Upper lobe of left lung (tissue), 6 donors: ENCODE results near the gene PLN. TPM values are rescaled to one million over a fixed set of nuclear protein-coding genes. Genes with fewer than 3 reads are reported as not detected.

Experiments used
- ATAC-seq, 2 donors: fragments of 200-7000 bp; cut with Tn5 transposase; one replicate each; pipeline ENCODE4 v1.9.1; 2022; ENCODE audit warnings: mild to moderate bottlenecking in 2 of 2, moderate library complexity in 2 of 2; ENCODE audit not compliant: low FRiP score in 2 of 2
- DNase-seq, 2 donors: peaks; one replicate each; pipeline ENCODE4 v3.0.0-alpha.2; 2019 to 2020
- H3K27ac ChIP-seq, 4 donors: fragments of 200-600 bp; sonication (generic); one replicate each; pipeline ENCODE4 v1.5.1; 2016 to 2019
- H3K27me3 ChIP-seq, 4 donors: fragments of 200-600 bp; sonication (generic); one replicate each; pipeline ENCODE4 v1.5.1; 2017 to 2019
- H3K36me3 ChIP-seq, 4 donors: fragments of 200-600 bp; sonication (generic); one replicate each; pipeline ENCODE4 v1.5.1; 2016 to 2019
- H3K4me1 ChIP-seq, 4 donors: fragments of 200-600 bp; sonication (generic); one replicate each; pipeline ENCODE4 v1.5.1; 2018 to 2019
- H3K4me3 ChIP-seq, 4 donors: fragments of 200-600 bp; sonication (generic); one replicate each; pipeline ENCODE4 v1.5.1; 2017 to 2019; ENCODE audit warnings: mild to moderate bottlenecking in 2 of 4, moderate library complexity in 1 of 4
- H3K9me3 ChIP-seq, 4 donors: fragments of 200-600 bp; sonication (generic); one replicate each; pipeline ENCODE4 v1.5.1; 2018 to 2019
- CTCF ChIP-seq, 6 experiments: fragments of 450-650 bp in 4 of 6; fragments of 200-600 bp in 2 of 6; sonication (generic) in 2 of 6; IDR thresholded peaks; one replicate each; pipeline ENCODE4 v1.5.1; 2016 to 2019; ENCODE audit warnings: antibody characterized with exemption in 6 of 6
- EP300 ChIP-seq, 4 donors: sonication (generic); formaldehyde crosslinking; IDR thresholded peaks; one replicate each; pipeline ENCODE4 v1.5.1; 2017; ENCODE audit warnings: antibody characterized with exemption in 4 of 4, control low read depth in 2 of 4
- POLR2A ChIP-seq, 4 donors: fragments of 450-650 bp; IDR thresholded peaks; one replicate each; pipeline ENCODE4 v1.5.1; 2016 to 2017; ENCODE audit warnings: antibody characterized with exemption in 4 of 4, mild to moderate bottlenecking in 2 of 4
- POLR2AphosphoS5 ChIP-seq, 2 donors: sonication (generic); formaldehyde crosslinking; IDR thresholded peaks; one replicate each; pipeline ENCODE4 v1.5.1; 2017; ENCODE audit warnings: antibody characterized with exemption in 2 of 2
- WGBS, 2 donors: methylation state at CpG; one replicate each; pipeline ENCODE4 v1.1.5; 2017 to 2018; 5-methylcytosine and 5-hydroxymethylcytosine counted together
- total RNA-seq, 6 donors: library from RNA; depleted of rRNA in 4 of 6; stranded (reverse); fragments of >200 nt in 4 of 6; gene quantifications; one replicate each; pipeline versions ENCODE4 v1.1.0 to v1.2.1, GENCODE V29; 2016 to 2021
- donor health status: DM: no; HTN: no; CAD: no; lungs with moderate emphysema.
- donor health status: DM: no; HTN: yes; CAD: no; lungs with severe emphysema.

PLN gene
- 1 to 10 TPM in 5 of 6 donors, not detected in 1; 1.9 to 9.9 (median 3.8) TPM for total RNA-seq

- no peaks in the 10 kb centered on the region for H3K36me3 ChIP-seq
- TF ChIP-seq POLR2A (IDR thresholded peaks at IDR 0.05): no peak
- no peak for TF ChIP-seq POLR2AphosphoS5 (IDR thresholded peaks at IDR 0.05)
- TF ChIP-seq EP300 (IDR thresholded peaks at IDR 0.05): no peak
- TF ChIP-seq CTCF (IDR thresholded peaks at IDR 0.05): no peak
- H3K9me3 ChIP-seq: no peaks in the 10 kb centered on the region
- ATAC-seq: no peak
- DNase-seq: no peak
- no peak within 1 kb of the TSS for H3K27ac ChIP-seq
- WGBS, 2 donors: 92 to 97% methylated on average over 3 of the region's 3 CpGs
- no peak within 1 kb of the TSS for H3K4me3 ChIP-seq
- H3K27me3 ChIP-seq: no peaks in the 10 kb centered on the region
- peaks cover 4 to 13% (median 11%) of the 10 kb centered on the region in 4 donors for H3K4me1 ChIP-seq
Observed at GRCh38 chr6:118548136-118548535, at the start of gene PLN. TSS of gene PLN (plus strand) at chr6:118548296. CDS start at chr6:118558922, 10,626 bp downstream.

GRCh38 chr6:118500130-118501015, 47.7 kb upstream of the PLN start:
- no peak for DNase-seq
- H3K27me3 ChIP-seq: no peaks in the 10 kb centered on the region
- H3K4me1 ChIP-seq: no peaks in the 10 kb centered on the region
- no peak overlapping the region for H3K4me3 ChIP-seq
- no peaks in the 10 kb centered on the region for H3K9me3 ChIP-seq
- peak in 1 of 2 donors; percentile 37 for ATAC-seq
- TF ChIP-seq EP300 (IDR thresholded peaks at IDR 0.05) (no peak), CTCF (IDR thresholded peaks at IDR 0.05) (no peak)
- no peaks in the 10 kb centered on the region for H3K36me3 ChIP-seq
- WGBS, 2 donors: 93 to 94% methylated on average over 10 of the region's 10 CpGs
- H3K27ac ChIP-seq: no peak overlapping the region

GRCh38 chr6:118501099-118501498, 47.0 kb upstream of the PLN start:
- ATAC-seq: no peak
- Histone ChIP-seq H3K27me3 (no peaks in the 10 kb centered on the region), H3K4me1 (no peaks in the 10 kb centered on the region), H3K9me3 (no peaks in the 10 kb centered on the region), H3K27ac (no peak overlapping the region), H3K4me3 (no peak overlapping the region), H3K36me3 (no peaks in the 10 kb centered on the region)
- peak in 1 of 2 donors; percentile 45 for DNase-seq
- WGBS, 2 donors: 91 to 96% methylated on average over 4 to 5 of the region's 5 CpGs
- no peak for TF ChIP-seq POLR2A (IDR thresholded peaks at IDR 0.05)
- TF ChIP-seq POLR2AphosphoS5 (IDR thresholded peaks at IDR 0.05): no peak
- no peak for TF ChIP-seq CTCF (IDR thresholded peaks at IDR 0.05)
- no peak for TF ChIP-seq EP300 (IDR thresholded peaks at IDR 0.05)

- DNase-seq: no peak
- 97 to 100% methylated on average over 1 of the region's 1 CpG for WGBS, 2 donors
Observed at GRCh38 chr6:118501765-118502164, 46.3 kb upstream of the PLN start.

More at GRCh38 chr6:118501765-118502164, 46.3 kb upstream of the PLN start:
- Histone ChIP-seq H3K27me3 (no peaks in the 10 kb centered on the region), H3K9me3 (no peaks in the 10 kb centered on the region), H3K36me3 (no peaks in the 10 kb centered on the region), H3K4me1 (no peaks in the 10 kb centered on the region), H3K27ac (no peak overlapping the region), H3K4me3 (no peak overlapping the region)
- no peak for ATAC-seq
- TF ChIP-seq CTCF (IDR thresholded peaks at IDR 0.05) (no peak), POLR2A (IDR thresholded peaks at IDR 0.05) (no peak), POLR2AphosphoS5 (IDR thresholded peaks at IDR 0.05) (no peak), EP300 (IDR thresholded peaks at IDR 0.05) (no peak)
